Ramos (cell line): ENCODE measurements around the gene LOX.

Experiments used
- in situ Hi-C: fragments of 300-500 bp; cut with MboI; formaldehyde crosslinking; loops from one replicate; pipeline ENCODE4 v1.14.3; 2022; ENCODE audit warnings: low sequenced_read_pairs; ENCODE audit not compliant: unreplicated experiment

The LOX gene

GRCh38 chr5:122056913-122057312, 21.1 kb downstream of the LOX start:
- in situ Hi-C loops: no loop called here

GRCh38 chr5:122054266-122054665, 23.8 kb downstream of the LOX start:
- in situ Hi-C loops: no loop called here

- in situ Hi-C loops: no loop called here
Observed at GRCh38 chr5:122053181-122054109, 24.6 kb downstream of the LOX start.

GRCh38 chr5:122051569-122051968, 26.5 kb downstream of the LOX start:
- in situ Hi-C loops: no loop called here

- in situ Hi-C loops: no loop called here
Observed at GRCh38 chr5:122050959-122051358, 27.1 kb downstream of the LOX start.

GRCh38 chr5:122040636-122041302, 37.3 kb downstream of the LOX start:
- in situ Hi-C loops: no loop called here

- in situ Hi-C loops: no loop called here
Observed at GRCh38 chr5:122036326-122036725, 41.7 kb downstream of the LOX start.

GRCh38 chr5:122035913-122036312, 42.1 kb downstream of the LOX start:
- in situ Hi-C loops: no loop called here

- in situ Hi-C loops: no loop called here
Observed at GRCh38 chr5:122031836-122032235, 46.2 kb downstream of the LOX start.

- in situ Hi-C loops: no loop called here
Observed at GRCh38 chr5:122030251-122030650, 47.8 kb downstream of the LOX start.

- in situ Hi-C loops: no loop called here
Observed at GRCh38 chr5:122029818-122030217, 48.2 kb downstream of the LOX start.

- in situ Hi-C loops: no loop called here
Observed at GRCh38 chr5:122022966-122023365, 55.1 kb downstream of the LOX start.

GRCh38 chr5:122019919-122020590, 58.0 kb downstream of the LOX start:
- in situ Hi-C loops: no loop called here

- in situ Hi-C loops: no loop called here
Observed at GRCh38 chr5:122015471-122015870, 62.6 kb downstream of the LOX start.

GRCh38 chr5:122014236-122014935, 63.7 kb downstream of the LOX start:
- in situ Hi-C loops: no loop called here
